Prostate gland (tissue), 2 donors: Measurements from ENCODE around the gene RCAN1.

Experiments used
- CTCF ChIP-seq, 4 experiments: fragments of 200-600 bp in 2 of 4; fragments of 450-650 bp in 2 of 4; sonication (generic) in 2 of 4; IDR thresholded peaks; 1 replicate in 3 of 4; 2 replicates in 1 of 4; pipeline ENCODE4 v1.5.1; 2016 to 2019; ENCODE audit warnings: antibody characterized with exemption in 4 of 4, mild to moderate bottlenecking in 2 of 4, moderate library complexity in 2 of 4
- POLR2A ChIP-seq: fragments of 450-650 bp; IDR thresholded peaks from one replicate; pipeline ENCODE4 v1.6.1; 2016; ENCODE audit warnings: antibody characterized with exemption, mild to moderate bottlenecking

GRCh38 chr21:34640858-34641257 lies 25.9 kb upstream of the RCAN1 start:
- TF ChIP-seq CTCF (IDR thresholded peaks at IDR 0.05) (no peak), POLR2A (no peak)
